Progenitor cell of endocrine pancreas (in vitro differentiated cells): ENCODE data around the gene MAGEA3. TPM values are rescaled to one million over a fixed set of nuclear protein-coding genes. Genes with fewer than 3 reads are reported as not detected.
"Not testable (repeated sequence)": the region's sequence is repeated elsewhere in the genome, so short reads cannot be mapped to it uniquely, and the experiment has no call there.

ENCODE experiments used
- DNase-seq: peaks from one replicate; pipeline ENCODE4 v3.0.0; 2021; ENCODE audit warnings: low spot score; ENCODE audit not compliant: unreplicated experiment
- H3K27ac Mint-ChIP-seq: 2 replicates; pipeline ENCODE4 v1.8.0; 2021; ENCODE audit warnings: mild to moderate bottlenecking, moderate library complexity, mixed read lengths
- H3K27me3 Mint-ChIP-seq: 2 replicates; pipeline ENCODE4 v1.8.0; 2021; ENCODE audit warnings: mixed read lengths
- H3K36me3 Mint-ChIP-seq: 2 replicates; pipeline ENCODE4 v1.8.0; 2022; ENCODE audit warnings: mixed read lengths; ENCODE audit not compliant: insufficient read depth
- H3K4me1 Mint-ChIP-seq: 2 replicates; pipeline ENCODE4 v1.8.0; 2021; ENCODE audit warnings: low read depth, mixed read lengths
- H3K4me3 Mint-ChIP-seq: 2 replicates; pipeline ENCODE4 v1.8.0; 2021; ENCODE audit warnings: low read depth, mild to moderate bottlenecking, moderate library complexity, mixed read lengths
- H3K9me3 Mint-ChIP-seq: 2 replicates; pipeline ENCODE4 v1.8.0; 2021; ENCODE audit warnings: low read depth, mixed read lengths
- CTCF ChIP-seq: fragments of 200-600 bp; sonication (generic); IDR thresholded peaks from one replicate; pipeline ENCODE4 v1.5.0; 2021; ENCODE audit warnings: antibody characterized with exemption, mild to moderate bottlenecking; ENCODE audit not compliant: unreplicated experiment
- total RNA-seq: library from RNA; stranded (reverse); gene quantifications from 2 replicates; pipeline ENCODE4 v1.2.1, GENCODE V29; 2021

Gene MAGEA3
- total RNA-seq, 1 donor from 2014 or later, result not detected

GRCh38 chrX:152658302-152658701 is 40.3 kb upstream of the MAGEA3 start:
- H3K27me3 Mint-ChIP-seq, result peaks cover 3% of the 10 kb centered on the region

GRCh38 chrX:152663086-152663485 is 35.5 kb upstream of the MAGEA3 start:
- peaks cover 7% of the 10 kb centered on the region for H3K27me3 Mint-ChIP-seq
- H3K4me3 Mint-ChIP-seq, result no peak overlapping the region
- no peak for TF ChIP-seq CTCF
- no peak overlapping the region for H3K27ac Mint-ChIP-seq
- no peak for DNase-seq
- no peaks in the 10 kb centered on the region for H3K36me3 Mint-ChIP-seq
- H3K9me3 Mint-ChIP-seq, result peaks cover 25% of the 10 kb centered on the region
- no peaks in the 10 kb centered on the region for H3K4me1 Mint-ChIP-seq

More at GRCh38 chrX:152658302-152658701, 40.3 kb upstream of the MAGEA3 start:
- no peaks in the 10 kb centered on the region for H3K4me1 Mint-ChIP-seq
- no peaks in the 10 kb centered on the region for H3K36me3 Mint-ChIP-seq
- H3K4me3 Mint-ChIP-seq, result no peak overlapping the region
- H3K27ac Mint-ChIP-seq, result no peak overlapping the region
- TF ChIP-seq CTCF, result peak; percentile 40
- H3K9me3 Mint-ChIP-seq, result peaks cover 6% of the 10 kb centered on the region
- DNase-seq, result no peak

GRCh38 chrX:152674135-152674534 is 24.5 kb upstream of the MAGEA3 start:
- no peak for TF ChIP-seq CTCF
- no peaks in the 10 kb centered on the region for H3K36me3 Mint-ChIP-seq
- H3K4me1 Mint-ChIP-seq, result no peaks in the 10 kb centered on the region
- H3K27ac Mint-ChIP-seq, result no peak overlapping the region
- no peak overlapping the region for H3K4me3 Mint-ChIP-seq
- no peak for DNase-seq
- H3K27me3 Mint-ChIP-seq, result peaks cover 19% of the 10 kb centered on the region
- peaks cover 16% of the 10 kb centered on the region for H3K9me3 Mint-ChIP-seq

GRCh38 chrX:152674652-152675051 is 23.9 kb upstream of the MAGEA3 start:
- Mint-ChIP-seq H3K9me3 (peaks cover 14% of the 10 kb centered on the region), H3K27me3 (peaks cover 16% of the 10 kb centered on the region)
- H3K4me3 Mint-ChIP-seq, H3K4me1 Mint-ChIP-seq, DNase-seq, H3K36me3 Mint-ChIP-seq, H3K27ac Mint-ChIP-seq: not testable (repeated sequence)

- H3K27ac Mint-ChIP-seq, H3K36me3 Mint-ChIP-seq, DNase-seq, H3K27me3 Mint-ChIP-seq, H3K4me3 Mint-ChIP-seq, H3K4me1 Mint-ChIP-seq, H3K9me3 Mint-ChIP-seq: not testable (repeated sequence)
Measured at GRCh38 chrX:152681012-152681411, 17.6 kb upstream of the MAGEA3 start.

GRCh38 chrX:152700390-152700789 is 1.8 kb downstream of the MAGEA3 start:
- not testable (repeated sequence) for H3K4me3 Mint-ChIP-seq, H3K36me3 Mint-ChIP-seq, DNase-seq, H3K27me3 Mint-ChIP-seq, H3K9me3 Mint-ChIP-seq, H3K27ac Mint-ChIP-seq, H3K4me1 Mint-ChIP-seq

- not testable (repeated sequence) for H3K36me3 Mint-ChIP-seq, H3K27ac Mint-ChIP-seq, DNase-seq, H3K9me3 Mint-ChIP-seq, H3K4me3 Mint-ChIP-seq, H3K4me1 Mint-ChIP-seq, H3K27me3 Mint-ChIP-seq
Measured at GRCh38 chrX:152706500-152706899, 7.9 kb downstream of the MAGEA3 start.

GRCh38 chrX:152709173-152709572 is 10.6 kb downstream of the MAGEA3 start, which contains the start of gene CSAG2:
Gene CSAG2, minus strand, starts transcription at chrX:152709273. Its CDS starts 161 bp downstream, at chrX:152709112.
- not testable (repeated sequence) for H3K27ac Mint-ChIP-seq, H3K36me3 Mint-ChIP-seq, H3K4me3 Mint-ChIP-seq, DNase-seq, H3K27me3 Mint-ChIP-seq, H3K4me1 Mint-ChIP-seq, H3K9me3 Mint-ChIP-seq

- not testable (repeated sequence) for H3K36me3 Mint-ChIP-seq, DNase-seq, H3K4me3 Mint-ChIP-seq, H3K4me1 Mint-ChIP-seq, H3K27ac Mint-ChIP-seq, H3K9me3 Mint-ChIP-seq, H3K27me3 Mint-ChIP-seq
Measured at GRCh38 chrX:152713195-152713594, 14.6 kb downstream of the MAGEA3 start.

GRCh38 chrX:152713815-152714787 is 15.5 kb downstream of the MAGEA3 start, which contains the start of gene MAGEA2B:
Gene MAGEA2B, plus strand, starts transcription at chrX:152714628. Its CDS starts 2,479 bp downstream, at chrX:152717107.
- H3K4me3 Mint-ChIP-seq, H3K27ac Mint-ChIP-seq, H3K4me1 Mint-ChIP-seq, H3K9me3 Mint-ChIP-seq, H3K27me3 Mint-ChIP-seq, DNase-seq, H3K36me3 Mint-ChIP-seq: not testable (repeated sequence)
